Ovary (tissue), 10 donors: ENCODE data around the gene PCSK9. TPM values are rescaled to one million over a fixed set of nuclear protein-coding genes. Genes with fewer than 3 reads are reported as not detected.

Experiments used
- DNase-seq, 5 donors: peaks; one replicate each; pipeline ENCODE4 v3.0.0-alpha.2; 2019 to 2020
- H3K27ac ChIP-seq, 2 donors: fragments of 200-600 bp; one replicate each; pipeline versions ENCODE4 v1.5.1 to v1.8.0; 2019 to 2022
- H3K27me3 ChIP-seq: fragments of 200-600 bp; one replicate; pipeline ENCODE4 v1.8.0; 2022
- H3K36me3 ChIP-seq: fragments of 200-600 bp; sonication (generic); one replicate; pipeline ENCODE4 v1.5.1; 2019
- H3K4me1 ChIP-seq: one replicate; pipeline ENCODE4 v1.8.1; 2013; ENCODE audit warnings: mild to moderate bottlenecking, moderate library complexity; ENCODE audit not compliant: insufficient read depth
- H3K4me3 ChIP-seq: fragments of 200-600 bp; sonication (generic); one replicate; pipeline ENCODE4 v1.5.1; 2017
- H3K9me3 ChIP-seq, 2 donors: fragments of 200-600 bp in 1 of 2; sonication (generic) in 1 of 2; one replicate each; pipeline versions ENCODE4 v1.5.1 to v1.8.1; 2013 to 2019; ENCODE audit warnings: mild to moderate bottlenecking in 1 of 2, moderate library complexity in 1 of 2
- CTCF ChIP-seq, 3 donors: fragments of 450-650 bp in 2 of 3; fragments of 200-600 bp in 1 of 3; IDR thresholded peaks; one replicate each; pipeline versions ENCODE4 v1.5.1 to v1.8.0; 2016 to 2022; ENCODE audit warnings: antibody characterized with exemption in 3 of 3, mild to moderate bottlenecking in 1 of 3
- EP300 ChIP-seq: sonication (generic); formaldehyde crosslinking; IDR thresholded peaks from one replicate; pipeline ENCODE4 v1.6.1; 2017; ENCODE audit warnings: antibody characterized with exemption
- POLR2A ChIP-seq: fragments of 450-650 bp; IDR thresholded peaks from one replicate; pipeline ENCODE4 v1.6.1; 2017; ENCODE audit warnings: antibody characterized with exemption, mild to moderate bottlenecking, moderate library complexity
- WGBS, 3 donors: extraction: QIAGEN DNeasy Blood & Tissue Kit in 1 of 3; methylation state at CpG; one replicate each; pipeline versions ENCODE4 v1.1.5 to v1.1.7; 2013 to 2017; 5-methylcytosine and 5-hydroxymethylcytosine counted together
- intact Hi-C, 4 donors: fragments of 100-400 bp; cut with DNase I; formaldehyde crosslinking; loops; one replicate each; pipeline versions ENCODE4 v1.11.0 to v1.15.1; 2022 to 2023
- long read RNA-seq, 3 donors: library from polyadenylated mRNA in 2 of 3; unstranded in 2 of 3; transcript quantifications; one replicate each; pipeline ENCODE4 v2.0.0 and lab custom pipeline, GENCODE V29; 2021 to 2026
- polyA plus RNA-seq, 2 donors: library from polyadenylated mRNA; stranded (reverse); fragments of 200-250 nt in 1 of 2; fragments of 350-450 nt in 1 of 2; fragmentation: Illumina TruSeq in 1 of 2; extraction: RNeasy Lipid Tissue Mini Kit (QIAGEN cat#74804) in 1 of 2; gene quantifications; one replicate each; pipeline ENCODE4 v1.2.3, GENCODE V29; 2013 to 2014
- total RNA-seq, 7 donors: library from RNA; depleted of rRNA in 2 of 7; stranded (reverse); fragments of >200 nt in 2 of 7; fragmentation: NEBNext Ultra II Directional in 3 of 7; extraction: Animal tissue kit (Norgen Biotek cat#: 25700) in 3 of 7; gene quantifications; one replicate each; pipeline versions ENCODE4 v1.1.0 to v1.2.4, GENCODE V29; 2016 to 2023
- donor health status: DM: no; HTN: no; CAD: no; lungs with moderate emphysema.
- donor health status: DM: no; HTN: no; CAD: no.
- donor health status: Bipolar disorder and iron deficiency.
- donor health status: DM: yes; HTN: yes; CAD: no.
- donor health status: DM: no; HTN: no; CAD: no.
- donor health status: DM: yes; HTN: yes; CAD: no.

Gene PCSK9
- total RNA-seq = under 1 TPM in 3 of 7 donors, not detected in 4; 0.12 to 0.52 (median 0.48) TPM
- under 1 TPM in 1 of 2 donors, not detected in 1; 0.01 TPM for polyA plus RNA-seq
- long read RNA-seq, donor 1 = 0 reads
- long read RNA-seq, donor 2 = 0 reads
- long read RNA-seq, donor 3 = 0 reads

- TF ChIP-seq POLR2A (no peak), CTCF (IDR thresholded peaks at IDR 0.05) (no peak)
- Histone ChIP-seq H3K4me3 (no peak within 1 kb of the TSS), H3K27me3 (no peaks in the 10 kb centered on the region), H3K36me3 (no peaks in the 10 kb centered on the region), H3K27ac (no peak within 1 kb of the TSS), H3K9me3 (no peaks in the 10 kb centered on the region), H3K4me1 (no peaks in the 10 kb centered on the region)
- intact Hi-C loops = no loop called here
- WGBS, 3 donors = 1% methylated on average over 54 to 67 of the region's 67 CpGs
- DNase-seq = no peak
Observed at GRCh38 chr1:55039342-55040082, at the start of gene PCSK9. PCSK9 (plus strand) TSS chr1:55039548; CDS start chr1:55039838, 290 bp downstream.

GRCh38 chr1:54989968-54990810, 49.2 kb upstream of the PCSK9 start:
- H3K36me3 ChIP-seq = no peaks in the 10 kb centered on the region
- 58 to 76% (median 63%) methylated on average over 10 to 13 of the region's 13 CpGs for WGBS, 3 donors
- H3K27me3 ChIP-seq = no peaks in the 10 kb centered on the region
- no peak for TF ChIP-seq CTCF (IDR thresholded peaks at IDR 0.05)
- TF ChIP-seq POLR2A = no peak
- no peak for TF ChIP-seq EP300
- no peak overlapping the region for H3K27ac ChIP-seq
- intact Hi-C loops = loop anchor here in 1 of 4 donors (10.0 kb wide), 1 partner anchor 45 kb away; no protein-coding TSS in a partner anchor
- DNase-seq = no peak
- H3K4me3 ChIP-seq = no peak overlapping the region
- H3K4me1 ChIP-seq = no peaks in the 10 kb centered on the region
- no peaks in the 10 kb centered on the region for H3K9me3 ChIP-seq

- H3K4me3 ChIP-seq = no peak overlapping the region
- DNase-seq = no peak
- H3K36me3 ChIP-seq = no peaks in the 10 kb centered on the region
- TF ChIP-seq POLR2A (no peak), CTCF (IDR thresholded peaks at IDR 0.05) (no peak), EP300 (no peak)
- intact Hi-C loops = loop anchor here in 1 of 4 donors (10.0 kb wide), 1 partner anchor 46 kb away; no protein-coding TSS in a partner anchor
- H3K4me1 ChIP-seq = no peaks in the 10 kb centered on the region
- 66 to 93% (median 77%) methylated on average over 3 to 4 of the region's 4 CpGs for WGBS, 3 donors
- H3K27ac ChIP-seq = no peak overlapping the region
- no peaks in the 10 kb centered on the region for H3K9me3 ChIP-seq
- no peaks in the 10 kb centered on the region for H3K27me3 ChIP-seq
Observed at GRCh38 chr1:54990916-54991315, 48.4 kb upstream of the PCSK9 start.

GRCh38 chr1:54991939-54992338, 47.4 kb upstream of the PCSK9 start:
- Histone ChIP-seq H3K4me3 (no peak overlapping the region), H3K4me1 (no peaks in the 10 kb centered on the region), H3K9me3 (no peaks in the 10 kb centered on the region), H3K36me3 (no peaks in the 10 kb centered on the region), H3K27me3 (no peaks in the 10 kb centered on the region), H3K27ac (no peak overlapping the region)
- DNase-seq = no peak
- TF ChIP-seq POLR2A (no peak), EP300 (no peak), CTCF (IDR thresholded peaks at IDR 0.05) (no peak)
- intact Hi-C loops = loop anchor here in 1 of 4 donors (10.0 kb wide), 1 partner anchor 47 kb away; no protein-coding TSS in a partner anchor
- WGBS, 3 donors = 64 to 83% (median 68%) methylated on average over 12 of the region's 12 CpGs
